ENCODE results near the gene TRMT10A. TPM values are rescaled to one million over a fixed set of nuclear protein-coding genes. Genes with fewer than 3 reads are reported as not detected.

The TRMT10A gene
- total RNA-seq, 3 donors from 2014 or later (not counting 1 experiment from before 2014, with no cell fraction given) = 1.6 to 2.6 (median 2.2) TPM

DNA sequence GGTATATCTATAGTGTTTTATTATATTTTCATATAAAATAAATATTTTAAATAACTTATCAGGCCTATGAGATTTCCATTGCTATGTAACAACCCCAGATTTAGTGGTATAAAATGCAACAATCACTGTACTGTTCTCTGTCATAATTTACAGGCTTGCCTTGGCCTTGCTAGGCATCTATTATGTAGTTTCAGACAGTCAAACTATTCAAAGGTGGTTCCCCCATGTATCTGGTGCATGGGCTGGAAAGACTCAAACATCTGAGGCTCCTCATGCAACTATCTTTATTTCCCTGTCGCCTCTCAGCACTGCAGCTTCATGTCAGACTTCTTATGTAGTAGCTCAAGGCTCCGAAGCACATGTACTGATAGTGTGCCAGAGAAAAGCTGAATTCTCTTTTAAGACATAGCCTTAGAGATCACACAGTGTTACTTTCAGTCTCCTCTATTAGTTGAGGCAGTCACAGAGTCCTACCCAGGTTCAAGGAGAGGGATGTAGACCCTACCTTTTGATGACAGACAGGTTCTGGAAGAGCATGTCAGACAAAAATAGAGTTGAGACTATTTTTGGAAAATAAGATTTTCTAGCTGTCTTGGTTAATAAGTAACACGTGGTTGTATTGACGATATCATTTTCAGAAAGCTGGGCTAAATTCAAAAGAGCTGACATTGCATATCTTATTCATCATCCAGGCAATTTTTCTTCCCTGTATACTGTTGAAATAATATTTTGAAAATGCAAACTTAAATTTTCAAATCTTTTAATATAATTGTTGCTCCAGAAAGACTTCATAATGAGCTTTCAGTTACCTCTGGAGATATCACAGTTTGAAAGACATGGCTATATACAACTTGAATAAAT, 30.2 kb upstream of the TRMT10A start:
- Mint-ChIP-seq H3K4me1 (no peaks in the 10 kb centered on the region), H3K9me3 (no peaks in the 10 kb centered on the region), H3K27me3 (ENCODE audit: low read depth in 2 of 2) (peaks cover 6 to 33% of the 10 kb centered on the region in 2 donors), H3K4me3 (no peak overlapping the region), H3K27ac (no peak overlapping the region), H3K36me3 (no peaks in the 10 kb centered on the region)
- no peaks in the 10 kb centered on the region for H3K4me1 ChIP-seq (ENCODE audit: control insufficient read depth, insufficient read depth, low read length)
- DNase-seq (no peak), ATAC-seq (no peak)
- H3K4me3 ChIP-seq (ENCODE audit: low read length) = no peak overlapping the region
- no peaks in the 10 kb centered on the region for H3K9me3 ChIP-seq (ENCODE audit: control insufficient read depth, insufficient read depth, low read length)
- H3K27ac ChIP-seq (ENCODE audit: low read length) = no peak overlapping the region
- H3K36me3 ChIP-seq (ENCODE audit: control insufficient read depth, insufficient read depth, low read length) = no peaks in the 10 kb centered on the region
- no peaks in the 10 kb centered on the region for H3K27me3 ChIP-seq (ENCODE audit: control insufficient read depth, insufficient read depth, low read length)
- TF ChIP-seq, protein P1, sequence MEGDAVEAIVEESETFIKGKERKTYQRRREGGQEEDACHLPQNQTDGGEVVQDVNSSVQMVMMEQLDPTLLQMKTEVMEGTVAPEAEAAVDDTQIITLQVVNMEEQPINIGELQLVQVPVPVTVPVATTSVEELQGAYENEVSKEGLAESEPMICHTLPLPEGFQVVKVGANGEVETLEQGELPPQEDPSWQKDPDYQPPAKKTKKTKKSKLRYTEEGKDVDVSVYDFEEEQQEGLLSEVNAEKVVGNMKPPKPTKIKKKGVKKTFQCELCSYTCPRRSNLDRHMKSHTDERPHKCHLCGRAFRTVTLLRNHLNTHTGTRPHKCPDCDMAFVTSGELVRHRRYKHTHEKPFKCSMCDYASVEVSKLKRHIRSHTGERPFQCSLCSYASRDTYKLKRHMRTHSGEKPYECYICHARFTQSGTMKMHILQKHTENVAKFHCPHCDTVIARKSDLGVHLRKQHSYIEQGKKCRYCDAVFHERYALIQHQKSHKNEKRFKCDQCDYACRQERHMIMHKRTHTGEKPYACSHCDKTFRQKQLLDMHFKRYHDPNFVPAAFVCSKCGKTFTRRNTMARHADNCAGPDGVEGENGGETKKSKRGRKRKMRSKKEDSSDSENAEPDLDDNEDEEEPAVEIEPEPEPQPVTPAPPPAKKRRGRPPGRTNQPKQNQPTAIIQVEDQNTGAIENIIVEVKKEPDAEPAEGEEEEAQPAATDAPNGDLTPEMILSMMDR (IDR thresholded peaks at IDR 0.05) = no peak
- WGBS (ENCODE audit: insufficient coverage) = 87% methylated on average over 3 of the region's 4 CpGs
- intact Hi-C loops (cut with micrococcal nuclease) = no loop called here

DNA sequence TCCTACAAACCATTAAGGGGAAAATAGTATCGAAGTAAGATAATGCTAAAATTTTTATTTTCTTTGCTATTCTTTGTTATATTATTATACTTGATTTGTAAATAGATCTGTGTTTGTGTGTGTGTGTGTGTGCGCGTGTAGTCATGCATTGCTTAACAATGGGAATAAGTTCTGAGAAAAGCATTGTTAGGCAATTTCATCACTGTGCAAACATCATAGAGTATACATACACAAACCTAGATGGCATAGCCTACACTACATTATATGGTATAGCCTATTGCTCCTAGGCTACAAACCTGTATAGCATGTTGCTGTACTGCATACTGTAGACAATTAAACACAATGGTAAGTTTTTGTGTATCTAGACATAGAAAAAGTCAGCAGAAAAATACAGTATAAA, 27.9 kb upstream of the TRMT10A start:
- Histone ChIP-seq H3K4me1 (ENCODE audit: control insufficient read depth, insufficient read depth, low read length) (no peaks in the 10 kb centered on the region), H3K36me3 (ENCODE audit: control insufficient read depth, insufficient read depth, low read length) (no peaks in the 10 kb centered on the region), H3K9me3 (ENCODE audit: control insufficient read depth, insufficient read depth, low read length) (no peaks in the 10 kb centered on the region), H3K4me3 (ENCODE audit: low read length) (no peak overlapping the region), H3K27ac (ENCODE audit: low read length) (no peak overlapping the region), H3K27me3 (ENCODE audit: control insufficient read depth, insufficient read depth, low read length) (peaks cover 2% of the 10 kb centered on the region)
- TF ChIP-seq, protein P1 (IDR thresholded peaks at IDR 0.05) = no peak
- no peaks in the 10 kb centered on the region for H3K9me3 Mint-ChIP-seq
- H3K36me3 Mint-ChIP-seq = no peaks in the 10 kb centered on the region
- H3K27me3 Mint-ChIP-seq (ENCODE audit: low read depth in 2 of 2) = peaks cover under 1 to 38% of the 10 kb centered on the region in 2 donors
- H3K4me3 Mint-ChIP-seq = no peak overlapping the region
- ATAC-seq (no peak), DNase-seq (no peak)
- intact Hi-C loops (cut with micrococcal nuclease) = no loop called here
- no CpG with 5 or more reads among the region's 3 CpGs for WGBS (ENCODE audit: insufficient coverage)
- H3K27ac Mint-ChIP-seq = no peak overlapping the region
- H3K4me1 Mint-ChIP-seq = no peaks in the 10 kb centered on the region

DNA sequence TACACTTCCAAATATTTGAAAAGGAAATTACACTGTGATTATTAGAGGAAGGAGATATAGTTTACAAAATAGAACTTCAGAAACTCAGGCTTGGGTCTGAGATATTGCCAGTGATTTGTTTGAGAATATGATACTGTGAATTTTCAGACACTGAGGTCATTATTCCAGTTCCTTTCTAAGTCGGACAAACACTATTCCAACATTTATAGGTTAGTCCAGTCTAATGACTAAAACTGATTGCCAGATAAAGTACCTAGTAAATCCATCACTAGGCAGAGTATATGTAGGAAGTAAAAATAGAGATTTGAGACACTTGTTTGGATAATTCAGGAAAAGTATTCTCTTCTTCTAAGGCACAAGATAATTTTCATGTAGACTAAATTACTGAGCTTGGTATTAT, 24.0 kb upstream of the TRMT10A start:
- no peak overlapping the region for H3K27ac ChIP-seq (ENCODE audit: low read length)
- H3K27ac Mint-ChIP-seq = no peak overlapping the region
- H3K36me3 Mint-ChIP-seq = no peaks in the 10 kb centered on the region
- DNase-seq = no peak
- H3K9me3 Mint-ChIP-seq = no peaks in the 10 kb centered on the region
- no peak for ATAC-seq
- intact Hi-C loops (cut with micrococcal nuclease) = no loop called here
- H3K27me3 Mint-ChIP-seq (ENCODE audit: low read depth in 2 of 2) = peaks cover 7 to 37% of the 10 kb centered on the region in 2 donors
- TF ChIP-seq, protein P1 (IDR thresholded peaks at IDR 0.05) = no peak
- no peak overlapping the region for H3K4me3 ChIP-seq (ENCODE audit: low read length)
- H3K4me1 Mint-ChIP-seq = no peaks in the 10 kb centered on the region
- H3K4me1 ChIP-seq (ENCODE audit: control insufficient read depth, insufficient read depth, low read length) = no peaks in the 10 kb centered on the region
- peaks cover 6% of the 10 kb centered on the region for H3K27me3 ChIP-seq (ENCODE audit: control insufficient read depth, insufficient read depth, low read length)
- H3K4me3 Mint-ChIP-seq = no peak overlapping the region
- H3K9me3 ChIP-seq (ENCODE audit: control insufficient read depth, insufficient read depth, low read length) = no peaks in the 10 kb centered on the region
- no CpG with 5 or more reads among the region's 1 CpG for WGBS (ENCODE audit: insufficient coverage)
- H3K36me3 ChIP-seq (ENCODE audit: control insufficient read depth, insufficient read depth, low read length) = no peaks in the 10 kb centered on the region

DNA sequence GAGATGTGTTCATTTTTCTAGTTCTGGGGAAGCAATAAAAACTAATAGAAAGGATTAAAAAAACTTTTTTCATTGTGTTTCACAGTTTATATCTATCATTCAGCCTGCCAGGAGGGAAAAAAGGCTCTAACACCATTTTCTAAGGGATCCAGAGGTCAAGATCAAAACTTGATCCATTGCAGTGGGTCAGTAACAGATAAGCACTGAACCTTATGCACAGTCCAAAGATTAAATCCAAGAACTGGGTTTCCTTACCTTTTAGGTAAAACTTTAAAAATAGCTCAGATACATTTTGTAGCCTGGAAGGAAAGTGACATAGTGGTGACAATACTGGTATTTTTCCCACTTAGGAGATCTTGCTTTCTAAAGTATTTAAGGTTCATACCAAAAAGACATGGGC, 23.5 kb upstream of the TRMT10A start:
- no peaks in the 10 kb centered on the region for H3K36me3 Mint-ChIP-seq
- no peak overlapping the region for H3K27ac Mint-ChIP-seq
- Histone ChIP-seq H3K4me3 (ENCODE audit: low read length) (no peak overlapping the region), H3K36me3 (ENCODE audit: control insufficient read depth, insufficient read depth, low read length) (no peaks in the 10 kb centered on the region), H3K27ac (ENCODE audit: low read length) (no peak overlapping the region), H3K27me3 (ENCODE audit: control insufficient read depth, insufficient read depth, low read length) (peaks cover 9% of the 10 kb centered on the region), H3K9me3 (ENCODE audit: control insufficient read depth, insufficient read depth, low read length) (no peaks in the 10 kb centered on the region), H3K4me1 (ENCODE audit: control insufficient read depth, insufficient read depth, low read length) (no peaks in the 10 kb centered on the region)
- no peak overlapping the region for H3K4me3 Mint-ChIP-seq
- H3K27me3 Mint-ChIP-seq (ENCODE audit: low read depth in 2 of 2) = peaks cover 7 to 42% of the 10 kb centered on the region in 2 donors
- intact Hi-C loops (cut with micrococcal nuclease) = no loop called here
- DNase-seq = no peak
- TF ChIP-seq, protein P1 (IDR thresholded peaks at IDR 0.05) = no peak
- no peaks in the 10 kb centered on the region for H3K4me1 Mint-ChIP-seq
- no peak for ATAC-seq
- no peaks in the 10 kb centered on the region for H3K9me3 Mint-ChIP-seq
